Body of pancreas (tissue), 4 donors: ENCODE measurements around the gene TFCP2L1. TPM values are rescaled to one million over a fixed set of nuclear protein-coding genes. Genes with fewer than 3 reads are reported as not detected.
A peak's percentile ranks its signal among the peaks of the same experiment; 100 is the strongest.
"Not testable (repeated sequence)": the region's sequence is repeated elsewhere in the genome, so short reads cannot be mapped to it uniquely, and the experiment has no call there.

ENCODE experiments used
- ATAC-seq: fragments of 150-250 bp; one replicate; pipeline ENCODE4 v1.9.1; 2016
- DNase-seq, 4 donors: peaks; one replicate each; pipeline ENCODE4 v3.0.0-alpha.2; 2019
- H3K27ac ChIP-seq, 4 donors: fragments of 200-600 bp; sonication (generic); 1 replicate in 3 of 4; 2 replicates in 1 of 4; pipeline versions ENCODE4 v1.5.1 to v1.6.1; 2016 to 2019; ENCODE audit warnings: mild to moderate bottlenecking in 1 of 4, mixed read lengths in 1 of 4, moderate library complexity in 1 of 4
- H3K27me3 ChIP-seq, 2 donors: fragments of 200-600 bp; sonication (generic); one replicate each; pipeline ENCODE4 v1.6.0; 2016; ENCODE audit warnings: mild to moderate bottlenecking in 1 of 2
- H3K36me3 ChIP-seq, 2 donors: fragments of 200-600 bp; sonication (generic); replicated peaks in 1 of 2; 2 replicates each; pipeline ENCODE4 v1.5.1; 2016; ENCODE audit warnings: low read depth in 2 of 2; ENCODE audit not compliant: insufficient read depth in 1 of 2
- H3K4me1 ChIP-seq: fragments of 200-600 bp; sonication (generic); one replicate; pipeline ENCODE4 v1.6.0; 2016
- H3K4me3 ChIP-seq, 2 donors: fragments of 200-600 bp; sonication (generic); 1 replicate in 1 of 2; 2 replicates in 1 of 2; pipeline ENCODE4 v1.5.1; 2016 to 2019
- H3K9me3 ChIP-seq, 3 donors: fragments of 200-600 bp; sonication (generic); 1 replicate in 2 of 3; 2 replicates in 1 of 3; pipeline ENCODE4 v1.5.1; 2016
- POLR2A ChIP-seq, 3 donors: fragments of 450-650 bp; IDR thresholded peaks; one replicate each; pipeline ENCODE4 v1.6.1; 2016; ENCODE audit warnings: antibody characterized with exemption in 3 of 3, mild to moderate bottlenecking in 2 of 3
- WGBS, 2 donors: methylation state at CpG; one replicate each; pipeline ENCODE4 v1.1.5; 2017; 5-methylcytosine and 5-hydroxymethylcytosine counted together
- intact Hi-C: fragments of 100-400 bp; cut with DNase I; formaldehyde crosslinking; loops from one replicate; pipeline ENCODE4 v1.15.1; 2023
- total RNA-seq, 2 donors: library from RNA; depleted of rRNA; stranded (reverse); fragments of >200 nt; gene quantifications; one replicate each; pipeline ENCODE4 v1.1.0, GENCODE V29; 2016
- TF ChIP-seq, protein P1 (sequence below), 7 experiments: fragments of 450-650 bp in 4 of 7; fragments of 200-600 bp in 3 of 7; sonication (generic) in 3 of 7; IDR thresholded peaks; one replicate each; pipeline ENCODE4 v1.5.1; 2016 to 2019; ENCODE audit warnings: antibody characterized with exemption in 7 of 7

The TFCP2L1 gene
- total RNA-seq, 2 donors from 2014 or later = 4.6 to 8.3 TPM

GRCh38 chr2:121232626-121233265, 52.3 kb downstream of the TFCP2L1 start:
- Histone ChIP-seq H3K27ac (no peak overlapping the region), H3K36me3 (no peaks in the 10 kb centered on the region), H3K4me3 (no peak overlapping the region), H3K27me3 (no peaks in the 10 kb centered on the region), H3K4me1 (no peaks in the 10 kb centered on the region), H3K9me3 (no peaks in the 10 kb centered on the region)
- TF ChIP-seq POLR2A (IDR thresholded peaks at IDR 0.05) = no peak
- TF ChIP-seq, protein P1, sequence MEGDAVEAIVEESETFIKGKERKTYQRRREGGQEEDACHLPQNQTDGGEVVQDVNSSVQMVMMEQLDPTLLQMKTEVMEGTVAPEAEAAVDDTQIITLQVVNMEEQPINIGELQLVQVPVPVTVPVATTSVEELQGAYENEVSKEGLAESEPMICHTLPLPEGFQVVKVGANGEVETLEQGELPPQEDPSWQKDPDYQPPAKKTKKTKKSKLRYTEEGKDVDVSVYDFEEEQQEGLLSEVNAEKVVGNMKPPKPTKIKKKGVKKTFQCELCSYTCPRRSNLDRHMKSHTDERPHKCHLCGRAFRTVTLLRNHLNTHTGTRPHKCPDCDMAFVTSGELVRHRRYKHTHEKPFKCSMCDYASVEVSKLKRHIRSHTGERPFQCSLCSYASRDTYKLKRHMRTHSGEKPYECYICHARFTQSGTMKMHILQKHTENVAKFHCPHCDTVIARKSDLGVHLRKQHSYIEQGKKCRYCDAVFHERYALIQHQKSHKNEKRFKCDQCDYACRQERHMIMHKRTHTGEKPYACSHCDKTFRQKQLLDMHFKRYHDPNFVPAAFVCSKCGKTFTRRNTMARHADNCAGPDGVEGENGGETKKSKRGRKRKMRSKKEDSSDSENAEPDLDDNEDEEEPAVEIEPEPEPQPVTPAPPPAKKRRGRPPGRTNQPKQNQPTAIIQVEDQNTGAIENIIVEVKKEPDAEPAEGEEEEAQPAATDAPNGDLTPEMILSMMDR (IDR thresholded peaks at IDR 0.05) = no peak
- 88 to 92% methylated on average over 6 of the region's 6 CpGs for WGBS, 2 donors
- DNase-seq (no peak), ATAC-seq (no peak)
- intact Hi-C loops = no loop called here

DNA sequence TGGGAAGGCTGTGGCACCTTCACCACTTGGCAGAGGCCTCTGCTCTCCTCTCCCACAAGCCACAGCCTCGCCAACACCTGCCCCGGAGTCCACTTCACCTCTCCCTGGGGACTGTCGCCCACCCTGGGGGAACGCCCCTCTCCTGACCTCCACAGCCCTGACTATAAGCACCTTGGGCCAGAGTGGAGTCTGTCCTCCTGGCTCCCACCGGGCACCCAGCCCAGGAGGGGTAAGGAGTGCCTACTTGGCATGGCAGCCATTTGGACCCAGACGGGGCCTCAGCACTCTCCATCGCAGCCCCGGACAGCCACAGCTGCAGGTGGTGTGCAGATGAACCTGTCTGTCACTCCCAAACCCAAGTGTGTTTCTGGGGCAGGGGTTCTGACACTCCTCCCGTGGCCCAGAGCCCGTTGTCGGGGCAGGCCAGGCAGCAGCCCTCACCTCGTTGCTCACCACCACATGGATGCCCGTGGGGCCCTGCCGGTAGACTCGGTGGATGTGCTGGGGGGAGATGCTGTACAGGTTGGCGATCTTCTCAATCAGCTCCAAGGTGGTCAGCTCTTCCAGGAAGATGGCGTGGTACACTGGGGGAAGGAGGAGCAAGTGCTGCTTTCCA, 53.5 kb downstream of the TFCP2L1 start:
- WGBS, 2 donors = 90 to 92% methylated on average over 10 to 15 of the region's 17 CpGs
- no peaks in the 10 kb centered on the region for H3K4me1 ChIP-seq
- no peaks in the 10 kb centered on the region for H3K9me3 ChIP-seq
- TF ChIP-seq, protein P1 (IDR thresholded peaks at IDR 0.05) = no peak
- no peak for TF ChIP-seq POLR2A (IDR thresholded peaks at IDR 0.05)
- no peak overlapping the region for H3K4me3 ChIP-seq
- H3K27ac ChIP-seq = no peak overlapping the region
- H3K36me3 ChIP-seq = no peaks in the 10 kb centered on the region
- ATAC-seq = no peak
- intact Hi-C loops = no loop called here
- DNase-seq = no peak
- no peaks in the 10 kb centered on the region for H3K27me3 ChIP-seq

DNA sequence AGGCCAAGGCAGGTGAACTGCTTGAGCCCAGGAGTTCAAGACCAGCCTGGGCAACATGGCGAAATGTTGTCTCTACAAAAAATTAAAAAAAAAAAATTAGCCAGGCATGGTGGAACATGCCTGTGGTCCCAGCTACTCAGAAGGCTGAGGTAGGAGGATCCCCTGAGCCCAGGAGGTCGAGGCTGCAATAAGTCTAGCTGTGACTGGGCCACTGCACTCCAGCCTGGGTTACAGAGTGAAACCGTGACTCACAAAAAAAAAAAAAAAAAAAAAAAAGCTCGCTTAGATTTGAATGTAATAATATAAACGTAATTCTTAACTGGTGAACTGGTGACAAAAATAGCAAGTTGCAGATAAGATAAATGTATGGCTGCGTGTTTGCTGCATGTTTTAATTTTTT, 56.5 kb downstream of the TFCP2L1 start:
- H3K4me1 ChIP-seq = no peaks in the 10 kb centered on the region
- H3K4me3 ChIP-seq = no peak overlapping the region
- DNase-seq (no peak), ATAC-seq (no peak)
- H3K36me3 ChIP-seq = no peaks in the 10 kb centered on the region
- intact Hi-C loops = no loop called here
- H3K9me3 ChIP-seq = no peaks in the 10 kb centered on the region
- no peak overlapping the region for H3K27ac ChIP-seq
- no peaks in the 10 kb centered on the region for H3K27me3 ChIP-seq
- TF ChIP-seq, protein P1 (IDR thresholded peaks at IDR 0.05) = no peak
- no peak for TF ChIP-seq POLR2A (IDR thresholded peaks at IDR 0.05)
- 78 to 80% methylated on average over 6 of the region's 6 CpGs for WGBS, 2 donors

DNA sequence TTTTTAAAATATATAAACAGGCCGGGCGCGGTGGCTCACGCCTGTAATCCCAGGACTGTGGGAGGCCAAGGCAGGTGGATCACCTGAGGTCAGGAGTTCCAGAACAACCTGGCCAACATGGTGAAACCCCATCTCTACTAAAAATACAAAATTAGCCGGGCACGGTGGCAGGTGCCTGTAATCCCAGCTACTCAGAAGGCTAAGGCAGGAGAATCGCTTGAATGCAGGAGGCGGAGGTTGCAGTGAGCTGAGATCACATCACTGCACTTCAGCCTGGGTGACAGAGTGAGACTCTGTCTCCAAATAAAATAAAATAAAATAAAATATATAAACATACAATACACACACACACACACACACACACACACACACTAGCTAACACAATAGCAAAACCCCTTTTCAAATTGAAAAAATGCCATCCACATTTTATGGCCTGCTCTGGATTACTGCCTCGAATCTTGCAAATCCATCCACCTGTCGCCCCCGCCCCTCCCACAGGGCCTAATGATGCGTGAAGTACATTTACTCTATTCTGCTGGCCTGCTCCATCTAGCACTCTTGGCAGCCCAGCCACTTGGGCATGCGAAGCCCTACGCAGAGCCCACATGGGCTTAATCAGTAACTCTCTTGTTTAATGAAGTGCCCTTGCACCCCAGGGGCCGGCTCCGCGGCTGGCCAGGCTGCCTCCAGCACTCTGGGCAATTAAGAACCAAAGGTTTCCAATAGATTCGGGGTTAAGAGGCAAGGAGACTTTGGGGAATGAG, 57.4 kb downstream of the TFCP2L1 start:
- H3K36me3 ChIP-seq, H3K27me3 ChIP-seq, H3K9me3 ChIP-seq, H3K4me3 ChIP-seq, H3K27ac ChIP-seq, intact Hi-C loops, H3K4me1 ChIP-seq: not testable (repeated sequence)
- ATAC-seq (peak; percentile 65), DNase-seq (peak in 3 of 4 donors; percentile 43 to 63 (median 62))
- WGBS, 2 donors = 82% methylated on average over 18 of the region's 18 CpGs

DNA sequence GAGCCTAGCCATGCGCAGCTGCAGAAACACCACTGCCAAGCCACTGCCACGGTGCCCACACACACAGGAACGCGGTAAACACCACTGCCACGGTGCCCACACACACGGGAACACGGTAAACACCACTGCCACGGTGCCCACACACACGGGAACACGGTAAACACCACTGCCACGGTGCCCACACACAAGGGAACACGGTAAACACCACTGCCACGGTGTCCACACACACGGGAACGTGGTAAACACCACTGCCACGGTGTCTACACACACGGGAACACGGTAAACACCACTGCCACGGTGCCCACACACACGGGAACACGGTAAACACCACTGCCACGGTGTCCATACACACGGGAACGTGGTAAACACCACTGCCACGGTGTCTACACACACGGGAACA, 59.3 kb downstream of the TFCP2L1 start:
- H3K27ac ChIP-seq, H3K27me3 ChIP-seq, H3K4me1 ChIP-seq, H3K4me3 ChIP-seq, DNase-seq, H3K9me3 ChIP-seq, H3K36me3 ChIP-seq, intact Hi-C loops, ATAC-seq: not testable (repeated sequence)
- WGBS, 2 donors = 89 to 97% methylated on average over 11 to 26 of the region's 26 CpGs
